HCT116 (cell line): Measurements from ENCODE around the gene SIRPB1.

Experiments
- EGR1 ChIP-seq: IDR thresholded peaks from 2 replicates; pipeline ENCODE4 v1.6.1; 2012; ENCODE audit warnings: low read depth
- ELF1 ChIP-seq: IDR thresholded peaks from 2 replicates; pipeline ENCODE4 v1.6.1; 2012; ENCODE audit warnings: low read depth, borderline replicate concordance
- EZH2 ChIP-seq: fragments of 200-600 bp; sonication (generic); IDR thresholded peaks from 2 replicates; pipeline ENCODE4 v1.6.1; 2017; ENCODE audit warnings: antibody characterized with exemption, mixed run types
- POLR2A ChIP-seq: IDR thresholded peaks from 2 replicates; pipeline ENCODE4 v1.7.0; 2011; ENCODE audit warnings: borderline replicate concordance; ENCODE audit not compliant: insufficient read depth, insufficient read length; ENCODE audit errors: extremely low read depth
- POLR2AphosphoS5 ChIP-seq: IDR thresholded peaks from 2 replicates; pipeline ENCODE4 v1.6.1; 2011; ENCODE audit warnings: mild to moderate bottlenecking, low read depth, low read length, moderate library complexity
- RAD21 ChIP-seq: IDR thresholded peaks from 2 replicates; pipeline ENCODE4 v1.6.1; 2012; ENCODE audit warnings: low read depth, mild to moderate bottlenecking
- SIN3A ChIP-seq: IDR thresholded peaks from 2 replicates; pipeline ENCODE4 v1.6.1; 2012; ENCODE audit warnings: low read depth
- YY1 ChIP-seq: IDR thresholded peaks from 2 replicates; pipeline ENCODE4 v1.6.1; 2011; ENCODE audit warnings: low read length, low read depth, moderate library complexity, mild to moderate bottlenecking; ENCODE audit not compliant: insufficient replicate concordance; ENCODE audit errors: extremely low read depth
- ZNF274 ChIP-seq: fragments of 200-500 bp; sonication (Bioruptor generic); IDR thresholded peaks from 2 replicates; pipeline ENCODE4 v1.6.1; 2014; ENCODE audit warnings: mild to moderate bottlenecking, low read depth, low read length, inconsistent platforms
- TF ChIP-seq, protein P1 (sequence below), 3 experiments: fragments of 200-600 bp in 1 of 3; sonication (generic) in 1 of 3; IDR thresholded peaks in 2 of 3; conservative IDR thresholded peaks in 1 of 3; 2 replicates each; pipeline ENCODE4 v1.5.1; 2012 to 2017; ENCODE audit warnings: low read depth in 2 of 3, low read length in 2 of 3, antibody characterized with exemption in 1 of 3, borderline replicate concordance in 1 of 3, control low read depth in 1 of 3, mild to moderate bottlenecking in 1 of 3, mixed read lengths in 1 of 3, mixed run types in 1 of 3, moderate library complexity in 1 of 3; ENCODE audit not compliant: insufficient read depth in 1 of 3
- TF ChIP-seq, protein P2 (sequence below): IDR thresholded peaks from 2 replicates; pipeline ENCODE4 v1.6.1; 2012

DNA sequence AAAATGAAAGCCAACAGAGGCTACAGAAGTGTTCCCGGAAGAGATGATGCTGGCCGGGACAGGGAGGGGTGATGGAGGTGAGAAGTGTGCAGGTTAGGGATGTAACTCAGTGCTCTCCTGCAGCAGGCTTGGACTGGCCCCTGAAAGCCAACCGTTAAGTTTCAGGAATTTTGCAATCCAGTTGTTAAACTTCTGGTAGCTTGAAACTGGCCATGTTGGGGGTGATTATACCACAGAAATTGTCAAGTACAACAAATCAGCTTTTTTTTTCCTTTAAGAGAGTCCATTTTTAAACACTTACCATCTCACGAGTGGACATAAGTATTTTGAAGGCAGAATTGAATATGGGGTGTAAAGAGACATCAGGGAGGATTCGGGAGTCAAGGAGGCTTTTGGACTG is 8.8 kb upstream of the SIRPB1 start:
- TF ChIP-seq POLR2A = no peak
- TF ChIP-seq, protein P1, sequence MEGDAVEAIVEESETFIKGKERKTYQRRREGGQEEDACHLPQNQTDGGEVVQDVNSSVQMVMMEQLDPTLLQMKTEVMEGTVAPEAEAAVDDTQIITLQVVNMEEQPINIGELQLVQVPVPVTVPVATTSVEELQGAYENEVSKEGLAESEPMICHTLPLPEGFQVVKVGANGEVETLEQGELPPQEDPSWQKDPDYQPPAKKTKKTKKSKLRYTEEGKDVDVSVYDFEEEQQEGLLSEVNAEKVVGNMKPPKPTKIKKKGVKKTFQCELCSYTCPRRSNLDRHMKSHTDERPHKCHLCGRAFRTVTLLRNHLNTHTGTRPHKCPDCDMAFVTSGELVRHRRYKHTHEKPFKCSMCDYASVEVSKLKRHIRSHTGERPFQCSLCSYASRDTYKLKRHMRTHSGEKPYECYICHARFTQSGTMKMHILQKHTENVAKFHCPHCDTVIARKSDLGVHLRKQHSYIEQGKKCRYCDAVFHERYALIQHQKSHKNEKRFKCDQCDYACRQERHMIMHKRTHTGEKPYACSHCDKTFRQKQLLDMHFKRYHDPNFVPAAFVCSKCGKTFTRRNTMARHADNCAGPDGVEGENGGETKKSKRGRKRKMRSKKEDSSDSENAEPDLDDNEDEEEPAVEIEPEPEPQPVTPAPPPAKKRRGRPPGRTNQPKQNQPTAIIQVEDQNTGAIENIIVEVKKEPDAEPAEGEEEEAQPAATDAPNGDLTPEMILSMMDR (IDR thresholded peaks at IDR 0.05 in 2 of 3, conservative IDR thresholded peaks at IDR 0.05 in 1 of 3; ENCODE audit: borderline replicate concordance in 1 of 3, insufficient read depth in 1 of 3, low read depth in 2 of 3, low read length in 2 of 3) = no peak
- TF ChIP-seq, protein P2, sequence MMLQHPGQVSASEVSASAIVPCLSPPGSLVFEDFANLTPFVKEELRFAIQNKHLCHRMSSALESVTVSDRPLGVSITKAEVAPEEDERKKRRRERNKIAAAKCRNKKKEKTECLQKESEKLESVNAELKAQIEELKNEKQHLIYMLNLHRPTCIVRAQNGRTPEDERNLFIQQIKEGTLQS = no peak
- no peak for TF ChIP-seq EZH2
- TF ChIP-seq RAD21 = no peak
- TF ChIP-seq EGR1 = no peak
- TF ChIP-seq SIN3A = no peak
- TF ChIP-seq YY1 = no peak
- no peak for TF ChIP-seq ZNF274
- no peak for TF ChIP-seq POLR2AphosphoS5
- no peak for TF ChIP-seq ELF1
